Keratinocyte (primary cell): ENCODE measurements around the gene NPTX1. TPM values are rescaled to one million over a fixed set of nuclear protein-coding genes. Genes with fewer than 3 reads are reported as not detected.

Source experiments
- DNase-seq: peaks from one replicate; pipeline ENCODE4 v3.0.0-alpha.2; 2011; ENCODE audit warnings: low read depth, missing footprints, low spot score
- FAIRE-seq: peaks from 2 replicates; lab custom pipeline; 2011; peaks lifted over from hg19 to GRCh38; lab: Jason Lieb, UNC
- H2AFZ ChIP-seq: 2 replicates; pipeline ENCODE4 v1.6.0; 2012; ENCODE audit warnings: low read length, control low read depth, inconsistent platforms; ENCODE audit not compliant: control insufficient read depth
- H3K27ac ChIP-seq: 2 replicates; pipeline ENCODE4 v1.5.1; 2011; ENCODE audit warnings: low read length; ENCODE audit not compliant: control insufficient read depth, insufficient read depth
- H3K27me3 ChIP-seq: 3 replicates; pipeline ENCODE4 v1.6.0; 2011; ENCODE audit warnings: low read length; ENCODE audit not compliant: control insufficient read depth, insufficient read depth; ENCODE audit errors: extremely low read depth
- H3K36me3 ChIP-seq, 2 experiments: 2 replicates in 1 of 2; 3 replicates in 1 of 2; pipeline ENCODE4 v1.5.1; 2011; ENCODE audit warnings: low read length in 2 of 2, mild to moderate bottlenecking in 1 of 2; ENCODE audit not compliant: control insufficient read depth in 2 of 2, insufficient read depth in 2 of 2; ENCODE audit errors: extremely low read depth in 1 of 2
- H3K4me1 ChIP-seq: 3 replicates; pipeline ENCODE4 v1.5.1; 2011; ENCODE audit warnings: low read length; ENCODE audit not compliant: control insufficient read depth, insufficient read depth; ENCODE audit errors: extremely low read depth
- H3K4me2 ChIP-seq: 3 replicates; pipeline ENCODE4 v1.6.0; 2011; ENCODE audit warnings: low read depth, low read length; ENCODE audit not compliant: control insufficient read depth, insufficient read depth; ENCODE audit errors: extremely low read depth
- H3K4me3 ChIP-seq, 3 experiments: fragments of 200-600 bp in 1 of 3; sonication (generic) in 1 of 3; 2 replicates in 2 of 3; 3 replicates in 1 of 3; pipeline ENCODE4 v1.5.1; 2011 to 2016; ENCODE audit warnings: low read length in 3 of 3, mild to moderate bottlenecking in 3 of 3, control low read depth in 2 of 3, inconsistent platforms in 1 of 3, low read depth in 1 of 3, mixed read lengths in 1 of 3, mixed run types in 1 of 3, moderate library complexity in 1 of 3; ENCODE audit not compliant: control insufficient read depth in 2 of 3, insufficient read depth in 2 of 3; ENCODE audit errors: extremely low read depth in 1 of 3
- H3K79me2 ChIP-seq: 2 replicates; pipeline ENCODE4 v1.6.0; 2012; ENCODE audit warnings: low read length; ENCODE audit not compliant: control insufficient read depth, insufficient read depth
- H3K9ac ChIP-seq: 3 replicates; pipeline ENCODE4 v1.6.0; 2011; ENCODE audit warnings: low read length; ENCODE audit not compliant: control insufficient read depth, insufficient read depth; ENCODE audit errors: extremely low read depth
- H3K9me1 ChIP-seq: 3 replicates; pipeline ENCODE4 v1.6.0; 2011; ENCODE audit warnings: low read length; ENCODE audit not compliant: control insufficient read depth, insufficient read depth; ENCODE audit errors: extremely low read depth
- H3K9me3 ChIP-seq: 2 replicates; pipeline ENCODE4 v1.5.1; 2012; ENCODE audit warnings: low read depth, low read length; ENCODE audit not compliant: control insufficient read depth
- H4K20me1 ChIP-seq: 3 replicates; pipeline ENCODE4 v1.6.0; 2011; ENCODE audit warnings: low read length; ENCODE audit not compliant: control insufficient read depth, insufficient read depth; ENCODE audit errors: extremely low read depth
- CTCF ChIP-seq, 3 experiments: IDR thresholded peaks in 1 of 3; conservative IDR thresholded peaks in 1 of 3; optimal IDR thresholded peaks in 1 of 3; 2 replicates in 2 of 3; 3 replicates in 1 of 3; pipeline versions ENCODE3 to v1.5.1; 2011; ENCODE audit warnings: low read length in 3 of 3, mild to moderate bottlenecking in 3 of 3, moderate library complexity in 2 of 3, control low read depth in 1 of 3, inconsistent platforms in 1 of 3; ENCODE audit not compliant: insufficient read depth in 2 of 3; ENCODE audit errors: extremely low read depth in 1 of 3
- EZH2 ChIP-seq: IDR thresholded peaks from one replicate; pipeline ENCODE4 v1.6.1; 2012; ENCODE audit warnings: inconsistent platforms, mild to moderate bottlenecking, low read length, moderate library complexity
- dilution Hi-C: fragments of 300-500 bp; cut with MboI; formaldehyde crosslinking; loops from one replicate; pipeline ENCODE4 v1.7.0; 2020; ENCODE audit warnings: low sequenced_read_pairs; ENCODE audit not compliant: extremely low pct_ligation_motif_present
- polyA plus RNA-seq, 5 experiments: library from polyadenylated mRNA; depleted of rRNA in 3 of 5; stranded (reverse) in 3 of 5; stranded (forward) in 1 of 5; unstranded in 1 of 5; fragments of >200 nt; gene quantifications; 1 replicate in 1 of 5; 2 replicates in 3 of 5; 3 replicates in 1 of 5; pipeline versions ENCODE4 v1.2.1 to v1.2.3, GENCODE V29; 2011 to 2012; ENCODE audit warnings: missing spikeins in 2 of 5, low read depth in 1 of 5, low replicate concordance in 1 of 5

Gene NPTX1
- polyA plus RNA-seq, 1 donor (not counting 4 experiments of a cell fraction or from before 2014, with no cell fraction given): 0.03 TPM

GRCh38 chr17:80463784-80464400 lies 12.5 kb downstream of the NPTX1 start:
- Histone ChIP-seq H3K9ac (no peak overlapping the region), H3K27me3 (peaks cover 46% of the 10 kb centered on the region), H4K20me1 (no peaks in the 10 kb centered on the region), H3K9me3 (no peaks in the 10 kb centered on the region), H3K36me3 (no peaks in the 10 kb centered on the region), H3K27ac (no peak overlapping the region), H3K9me1 (no peaks in the 10 kb centered on the region), H3K4me3 (no peak overlapping the region), H3K79me2 (no peaks in the 10 kb centered on the region), H2AFZ (no peak overlapping the region), H3K4me2 (no peak overlapping the region), H3K4me1 (no peaks in the 10 kb centered on the region)
- FAIRE-seq (no peak), DNase-seq (no peak)
- dilution Hi-C loops: no loop called here
- no peak for TF ChIP-seq CTCF (optimal IDR thresholded peaks at IDR 0.05 in 1 of 3, IDR thresholded peaks at IDR 0.05 in 1 of 3, conservative IDR thresholded peaks at IDR 0.05 in 1 of 3; ENCODE audit: extremely low read depth in 1 of 3, insufficient read depth in 2 of 3, low read length in 3 of 3)
- TF ChIP-seq EZH2: no peak

GRCh38 chr17:80461528-80462160 lies 14.8 kb downstream of the NPTX1 start:
- dilution Hi-C loops: no loop called here
- Histone ChIP-seq H3K4me3 (no peak overlapping the region), H4K20me1 (no peaks in the 10 kb centered on the region), H3K36me3 (no peaks in the 10 kb centered on the region), H3K4me1 (no peaks in the 10 kb centered on the region), H3K27me3 (peaks cover 37% of the 10 kb centered on the region), H3K27ac (no peak overlapping the region), H3K9me3 (no peaks in the 10 kb centered on the region), H2AFZ (no peak overlapping the region), H3K9me1 (no peaks in the 10 kb centered on the region), H3K79me2 (no peaks in the 10 kb centered on the region), H3K4me2 (no peak overlapping the region), H3K9ac (no peak overlapping the region)
- TF ChIP-seq EZH2: no peak
- no peak for TF ChIP-seq CTCF (optimal IDR thresholded peaks at IDR 0.05 in 1 of 3, IDR thresholded peaks at IDR 0.05 in 1 of 3, conservative IDR thresholded peaks at IDR 0.05 in 1 of 3; ENCODE audit: extremely low read depth in 1 of 3, insufficient read depth in 2 of 3, low read length in 3 of 3)
- DNase-seq: no peak
- FAIRE-seq: no peak
